C4-2B (cell line): ENCODE measurements around the gene OXCT2.

Experiments used
- CTCF ChIP-seq: fragments of 450-650 bp; conservative IDR thresholded peaks from 2 replicates; pipeline ENCODE4 v1.5.1; 2017; ENCODE audit warnings: mild to moderate bottlenecking
- ZFX ChIP-seq: fragments of 450-650 bp; IDR thresholded peaks from 2 replicates; pipeline ENCODE4 v1.6.1; 2017

DNA sequence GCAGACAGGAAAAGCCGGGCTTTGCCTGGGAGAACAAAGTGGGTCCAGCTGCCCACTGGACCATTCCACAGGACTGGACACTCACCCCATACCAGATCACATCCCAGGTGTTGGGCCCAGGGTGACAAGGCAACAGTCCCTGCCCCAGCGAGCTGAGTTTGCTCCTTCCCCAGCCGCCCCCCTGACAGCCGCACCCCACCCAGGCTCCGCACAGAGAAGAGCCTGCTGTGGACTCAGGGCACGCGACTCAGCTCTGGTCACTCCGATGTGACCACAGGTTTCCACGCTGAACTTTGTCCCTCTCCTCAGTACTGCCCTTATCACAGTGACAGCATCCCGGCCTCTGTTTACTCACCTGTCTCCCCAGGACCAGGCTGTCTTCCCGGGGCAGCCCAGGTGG is 16.3 kb upstream of the OXCT2 start:
- TF ChIP-seq CTCF = no peak
- TF ChIP-seq ZFX = no peak
